ENCODE results near the gene TSC2. TPM values are rescaled to one million over a fixed set of nuclear protein-coding genes. Genes with fewer than 3 reads are reported as not detected.

Gene TSC2
- total RNA-seq, 2 experiments from 2014 or later, result 57.2 to 152 TPM

GRCh38 chr16:2002406-2003230 lies 45.2 kb upstream of the TSC2 start:
- peaks cover 14% of the 10 kb centered on the region for H3K79me2 ChIP-seq (ENCODE audit: insufficient read depth, low read depth, low read length)
- ChIA-PET POLR2A (interaction anchor here (0.5 kb wide), 1 partner anchor 8 kb away, joined by 6 read pairs; no protein-coding TSS in a partner anchor), CTCF (ENCODE audit: unreplicated experiment) (no interaction called here)
- H4K20me1 ChIP-seq (ENCODE audit: insufficient read depth, low read length), result peaks cover 3% of the 10 kb centered on the region; the same call in 1 of the 2 replicates
- H3K9me2 ChIP-seq (ENCODE audit: insufficient read depth, low read length), result no peaks in the 10 kb centered on the region
- no peak for TF ChIP-seq EZH2phosphoT487 (IDR thresholded peaks at IDR 0.05; ENCODE audit: borderline replicate concordance, low read depth, low read length)
- no peak for TF ChIP-seq CTCF (conservative IDR thresholded peaks at IDR 0.05; ENCODE audit: low read length)
- intact Hi-C loops (cut with micrococcal nuclease; ENCODE audit: unreplicated experiment), result no loop called here
- H3K9me3 ChIP-seq (ENCODE audit: low read length), result no peaks in the 10 kb centered on the region
- H3K27ac ChIP-seq (ENCODE audit: low read depth, low read length, poor library complexity, severe bottlenecking), result no peak overlapping the region
- H3K4me3 ChIP-seq (ENCODE audit: low read depth, low read length, poor library complexity, severe bottlenecking), result no peak overlapping the region
- DNase-seq (ENCODE audit: low spot score), result no peak
- H3K36me3 ChIP-seq (ENCODE audit: insufficient read depth, low read length), result peaks cover 71% of the 10 kb centered on the region
- no peak overlapping the region for H2AFZ ChIP-seq (ENCODE audit: low read length)
- H3K4me2 ChIP-seq (ENCODE audit: low read length), result no peak overlapping the region
- H3K4me1 ChIP-seq (ENCODE audit: insufficient read depth, low read length, poor library complexity, severe bottlenecking), result peaks cover 17% of the 10 kb centered on the region
- no TSS peak for BruUV-seq (replicated peaks)

- Histone ChIP-seq H3K4me3 (ENCODE audit: low read depth, low read length, poor library complexity, severe bottlenecking) (no peak overlapping the region), H3K4me1 (ENCODE audit: insufficient read depth, low read length, poor library complexity, severe bottlenecking) (peaks cover 24% of the 10 kb centered on the region), H3K27ac (ENCODE audit: low read depth, low read length, poor library complexity, severe bottlenecking) (no peak overlapping the region), H3K4me2 (ENCODE audit: low read length) (no peak overlapping the region), H4K20me1 (ENCODE audit: insufficient read depth, low read length) (peaks cover 5% of the 10 kb centered on the region; the same call in 1 of the 2 replicates), H3K9me2 (ENCODE audit: insufficient read depth, low read length) (no peaks in the 10 kb centered on the region), H3K36me3 (ENCODE audit: insufficient read depth, low read length) (peaks cover 69% of the 10 kb centered on the region), H2AFZ (ENCODE audit: low read length) (no peak overlapping the region), H3K79me2 (ENCODE audit: insufficient read depth, low read depth, low read length) (peaks cover 21% of the 10 kb centered on the region), H3K9me3 (ENCODE audit: low read length) (no peaks in the 10 kb centered on the region)
- no TSS peak for BruUV-seq (replicated peaks)
- no peak for TF ChIP-seq EZH2phosphoT487 (IDR thresholded peaks at IDR 0.05; ENCODE audit: borderline replicate concordance, low read depth, low read length)
- TF ChIP-seq CTCF (conservative IDR thresholded peaks at IDR 0.05; ENCODE audit: low read length), result no peak
- POLR2A ChIA-PET, result interaction anchor here (0.5 kb wide), 1 partner anchor 8 kb away, joined by 6 read pairs; no protein-coding TSS in a partner anchor
- intact Hi-C loops (cut with micrococcal nuclease; ENCODE audit: unreplicated experiment), result no loop called here
- CTCF ChIA-PET (ENCODE audit: unreplicated experiment), result no interaction called here
- no peak for DNase-seq (ENCODE audit: low spot score)
Measured at GRCh38 chr16:2003231-2003826, 44.5 kb upstream of the TSC2 start.
